Measurements from ENCODE around the gene MAN1A1.
"Not testable (repeated sequence)": the region's sequence is repeated elsewhere in the genome, so short reads cannot be mapped to it uniquely, and the experiment has no call there.

Gene MAN1A1

GRCh38 chr6:119162134-119162775, 187.3 kb downstream of the MAN1A1 start:
- Histone ChIP-seq H3K9me3 (ENCODE audit: control insufficient read depth, insufficient read depth, low read length) (no peaks in the 10 kb centered on the region), H3K27ac (ENCODE audit: low read length) (no peak overlapping the region), H3K4me3 (ENCODE audit: low read length) (no peak overlapping the region), H3K27me3 (ENCODE audit: control insufficient read depth, insufficient read depth, low read length) (no peaks in the 10 kb centered on the region), H3K36me3 (ENCODE audit: control insufficient read depth, insufficient read depth, low read length) (no peaks in the 10 kb centered on the region), H3K4me1 (ENCODE audit: control insufficient read depth, insufficient read depth, low read length) (no peaks in the 10 kb centered on the region)
- WGBS (ENCODE audit: insufficient coverage, insufficient read length): no CpG with 5 or more reads among the region's 2 CpGs
- no peak for DNase-seq (ENCODE audit: low read depth, low spot score)

GRCh38 chr6:119161438-119161837, 188.1 kb downstream of the MAN1A1 start:
- no peak for DNase-seq (ENCODE audit: low read depth, low spot score)
- no peaks in the 10 kb centered on the region for H3K36me3 ChIP-seq (ENCODE audit: control insufficient read depth, insufficient read depth, low read length)
- H3K4me1 ChIP-seq (ENCODE audit: control insufficient read depth, insufficient read depth, low read length): no peaks in the 10 kb centered on the region
- H3K4me3 ChIP-seq (ENCODE audit: low read length): no peak overlapping the region
- no peaks in the 10 kb centered on the region for H3K9me3 ChIP-seq (ENCODE audit: control insufficient read depth, insufficient read depth, low read length)
- H3K27ac ChIP-seq (ENCODE audit: low read length): no peak overlapping the region
- H3K27me3 ChIP-seq (ENCODE audit: control insufficient read depth, insufficient read depth, low read length): no peaks in the 10 kb centered on the region
- WGBS (ENCODE audit: insufficient coverage, insufficient read length): no CpG with 5 or more reads among the region's 4 CpGs

GRCh38 chr6:119160911-119161310, 188.7 kb downstream of the MAN1A1 start:
- no peak overlapping the region for H3K4me3 ChIP-seq (ENCODE audit: low read length)
- no peaks in the 10 kb centered on the region for H3K27me3 ChIP-seq (ENCODE audit: control insufficient read depth, insufficient read depth, low read length)
- WGBS (ENCODE audit: insufficient coverage, insufficient read length): no CpG with 5 or more reads among the region's 2 CpGs
- H3K27ac ChIP-seq (ENCODE audit: low read length): no peak overlapping the region
- no peak for DNase-seq (ENCODE audit: low read depth, low spot score)
- no peaks in the 10 kb centered on the region for H3K4me1 ChIP-seq (ENCODE audit: control insufficient read depth, insufficient read depth, low read length)
- no peaks in the 10 kb centered on the region for H3K36me3 ChIP-seq (ENCODE audit: control insufficient read depth, insufficient read depth, low read length)
- H3K9me3 ChIP-seq (ENCODE audit: control insufficient read depth, insufficient read depth, low read length): no peaks in the 10 kb centered on the region

GRCh38 chr6:119158057-119158848, 191.3 kb downstream of the MAN1A1 start:
- Histone ChIP-seq H3K9me3 (ENCODE audit: control insufficient read depth, insufficient read depth, low read length) (no peaks in the 10 kb centered on the region), H3K27ac (ENCODE audit: low read length) (no peak overlapping the region), H3K4me3 (ENCODE audit: low read length) (no peak overlapping the region), H3K4me1 (ENCODE audit: control insufficient read depth, insufficient read depth, low read length) (no peaks in the 10 kb centered on the region), H3K36me3 (ENCODE audit: control insufficient read depth, insufficient read depth, low read length) (no peaks in the 10 kb centered on the region), H3K27me3 (ENCODE audit: control insufficient read depth, insufficient read depth, low read length) (no peaks in the 10 kb centered on the region)
- no CpG with 5 or more reads among the region's 9 CpGs for WGBS (ENCODE audit: insufficient coverage, insufficient read length)
- DNase-seq (ENCODE audit: low read depth, low spot score): no peak

GRCh38 chr6:119157506-119157815, 192.1 kb downstream of the MAN1A1 start:
- Histone ChIP-seq H3K27ac (ENCODE audit: low read length) (no peak overlapping the region), H3K36me3 (ENCODE audit: control insufficient read depth, insufficient read depth, low read length) (no peaks in the 10 kb centered on the region), H3K4me1 (ENCODE audit: control insufficient read depth, insufficient read depth, low read length) (no peaks in the 10 kb centered on the region), H3K27me3 (ENCODE audit: control insufficient read depth, insufficient read depth, low read length) (no peaks in the 10 kb centered on the region), H3K4me3 (ENCODE audit: low read length) (no peak overlapping the region), H3K9me3 (ENCODE audit: control insufficient read depth, insufficient read depth, low read length) (no peaks in the 10 kb centered on the region)
- WGBS (ENCODE audit: insufficient coverage, insufficient read length): no CpG with 5 or more reads among the region's 3 CpGs
- no peak for DNase-seq (ENCODE audit: low read depth, low spot score)

GRCh38 chr6:119156757-119157505, 192.6 kb downstream of the MAN1A1 start:
- Histone ChIP-seq H3K27ac (ENCODE audit: low read length) (no peak overlapping the region), H3K9me3 (ENCODE audit: control insufficient read depth, insufficient read depth, low read length) (no peaks in the 10 kb centered on the region), H3K27me3 (ENCODE audit: control insufficient read depth, insufficient read depth, low read length) (no peaks in the 10 kb centered on the region), H3K36me3 (ENCODE audit: control insufficient read depth, insufficient read depth, low read length) (no peaks in the 10 kb centered on the region), H3K4me1 (ENCODE audit: control insufficient read depth, insufficient read depth, low read length) (no peaks in the 10 kb centered on the region), H3K4me3 (ENCODE audit: low read length) (no peak overlapping the region)
- DNase-seq (ENCODE audit: low read depth, low spot score): no peak
- WGBS (ENCODE audit: insufficient coverage, insufficient read length): no CpG with 5 or more reads among the region's 8 CpGs

GRCh38 chr6:119156082-119156481, 193.5 kb downstream of the MAN1A1 start:
- H3K4me1 ChIP-seq (ENCODE audit: control insufficient read depth, insufficient read depth, low read length); H3K36me3 ChIP-seq (ENCODE audit: control insufficient read depth, insufficient read depth, low read length); H3K27ac ChIP-seq (ENCODE audit: low read length); H3K27me3 ChIP-seq (ENCODE audit: control insufficient read depth, insufficient read depth, low read length); DNase-seq (ENCODE audit: low read depth, low spot score); H3K9me3 ChIP-seq (ENCODE audit: control insufficient read depth, insufficient read depth, low read length); H3K4me3 ChIP-seq (ENCODE audit: low read length): not testable (repeated sequence)
- WGBS (ENCODE audit: insufficient coverage, insufficient read length): no CpG with 5 or more reads among the region's 4 CpGs

GRCh38 chr6:119152187-119152586, 197.4 kb downstream of the MAN1A1 start:
- Histone ChIP-seq H3K36me3 (ENCODE audit: control insufficient read depth, insufficient read depth, low read length) (no peaks in the 10 kb centered on the region), H3K9me3 (ENCODE audit: control insufficient read depth, insufficient read depth, low read length) (no peaks in the 10 kb centered on the region), H3K4me3 (ENCODE audit: low read length) (no peak overlapping the region), H3K27ac (ENCODE audit: low read length) (no peak overlapping the region), H3K4me1 (ENCODE audit: control insufficient read depth, insufficient read depth, low read length) (no peaks in the 10 kb centered on the region), H3K27me3 (ENCODE audit: control insufficient read depth, insufficient read depth, low read length) (no peaks in the 10 kb centered on the region)
- no CpG with 5 or more reads among the region's 3 CpGs for WGBS (ENCODE audit: insufficient coverage, insufficient read length)
- no peak for DNase-seq (ENCODE audit: low read depth, low spot score)

- no peak for DNase-seq (ENCODE audit: low read depth, low spot score)
- Histone ChIP-seq H3K27ac (ENCODE audit: low read length) (no peak overlapping the region), H3K9me3 (ENCODE audit: control insufficient read depth, insufficient read depth, low read length) (no peaks in the 10 kb centered on the region), H3K4me1 (ENCODE audit: control insufficient read depth, insufficient read depth, low read length) (peaks cover 1% of the 10 kb centered on the region; the same call in 1 of the 2 replicates), H3K27me3 (ENCODE audit: control insufficient read depth, insufficient read depth, low read length) (no peaks in the 10 kb centered on the region), H3K4me3 (ENCODE audit: low read length) (no peak overlapping the region), H3K36me3 (ENCODE audit: control insufficient read depth, insufficient read depth, low read length) (no peaks in the 10 kb centered on the region)
- no CpG with 5 or more reads among the region's 9 CpGs for WGBS (ENCODE audit: insufficient coverage, insufficient read length)
Observed at GRCh38 chr6:119148825-119149525, 200.6 kb downstream of the MAN1A1 start.

GRCh38 chr6:119148098-119148824, 201.3 kb downstream of the MAN1A1 start:
- peak; percentile 37 for DNase-seq (ENCODE audit: low read depth, low spot score)
- Histone ChIP-seq H3K27me3 (ENCODE audit: control insufficient read depth, insufficient read depth, low read length) (no peaks in the 10 kb centered on the region), H3K9me3 (ENCODE audit: control insufficient read depth, insufficient read depth, low read length) (no peaks in the 10 kb centered on the region), H3K4me1 (ENCODE audit: control insufficient read depth, insufficient read depth, low read length) (peaks cover 1% of the 10 kb centered on the region; the same call in 1 of the 2 replicates), H3K4me3 (ENCODE audit: low read length) (no peak overlapping the region), H3K36me3 (ENCODE audit: control insufficient read depth, insufficient read depth, low read length) (no peaks in the 10 kb centered on the region), H3K27ac (ENCODE audit: low read length) (no peak overlapping the region)
- WGBS (ENCODE audit: insufficient coverage, insufficient read length): no CpG with 5 or more reads among the region's 5 CpGs
